Liver (tissue), 9 donors: ENCODE results near the gene CHD8. TPM values are rescaled to one million over a fixed set of nuclear protein-coding genes. Genes with fewer than 3 reads are reported as not detected.

ENCODE experiments used
- DNase-seq: peaks from one replicate; pipeline ENCODE4 v3.0.0-alpha.2; 2017; ENCODE audit warnings: low spot score
- H3K27ac ChIP-seq, 2 donors: one replicate each; pipeline ENCODE4 v1.7.0; 2013; ENCODE audit warnings: inconsistent platforms in 2 of 2, low read length in 2 of 2, control low read depth in 1 of 2, low read depth in 1 of 2, mild to moderate bottlenecking in 1 of 2
- H3K27me3 ChIP-seq, 4 donors: one replicate each; pipeline versions ENCODE4 v1.6.1 to v1.7.0; 2013; ENCODE audit warnings: low read length in 3 of 4, inconsistent platforms in 1 of 4, mild to moderate bottlenecking in 1 of 4, moderate library complexity in 1 of 4; ENCODE audit not compliant: control insufficient read depth in 4 of 4, insufficient read depth in 4 of 4
- H3K36me3 ChIP-seq, 4 donors: one replicate each; pipeline versions ENCODE4 v1.6.1 to v1.7.0; 2013; ENCODE audit warnings: low read length in 3 of 4, mild to moderate bottlenecking in 3 of 4, low read depth in 1 of 4, moderate library complexity in 1 of 4; ENCODE audit not compliant: control insufficient read depth in 4 of 4, insufficient read depth in 3 of 4
- H3K4me1 ChIP-seq, 4 donors: one replicate each; pipeline versions ENCODE4 v1.6.1 to v1.7.0; 2013; ENCODE audit warnings: low read length in 3 of 4, mild to moderate bottlenecking in 3 of 4, moderate library complexity in 1 of 4; ENCODE audit not compliant: control insufficient read depth in 4 of 4, insufficient read depth in 4 of 4
- H3K4me3 ChIP-seq, 3 donors: one replicate each; pipeline versions ENCODE4 v1.6.1 to v1.7.0; 2013; ENCODE audit warnings: low read length in 3 of 3, control low read depth in 1 of 3, low read depth in 1 of 3, mild to moderate bottlenecking in 1 of 3
- H3K9ac ChIP-seq, 2 donors: one replicate each; pipeline ENCODE4 v1.7.0; 2013; ENCODE audit warnings: low read length in 2 of 2, mild to moderate bottlenecking in 2 of 2, moderate library complexity in 2 of 2, control low read depth in 1 of 2, low read depth in 1 of 2
- H3K9me3 ChIP-seq, 4 donors: one replicate each; pipeline versions ENCODE4 v1.6.1 to v1.7.0; 2013; ENCODE audit warnings: low read length in 3 of 4; ENCODE audit not compliant: control insufficient read depth in 4 of 4
- CTCF ChIP-seq: fragments of 150-350 bp; IDR thresholded peaks from 2 replicates; pipeline ENCODE4 v1.5.1; 2017; ENCODE audit warnings: improper control_type of control experiment, low read depth, low read length; ENCODE audit not compliant: missing input control
- FOXA1 ChIP-seq: IDR thresholded peaks from 2 replicates; pipeline ENCODE4 v1.6.1; 2016; ENCODE audit warnings: antibody characterized with exemption
- FOXA2 ChIP-seq: IDR thresholded peaks from 2 replicates; pipeline ENCODE4 v1.6.1; 2016; ENCODE audit warnings: antibody characterized with exemption
- GABPA ChIP-seq, 2 donors: IDR thresholded peaks in 1 of 2; conservative IDR thresholded peaks in 1 of 2; 2 replicates each; pipeline ENCODE4 v1.6.1; 2016; ENCODE audit warnings: antibody characterized with exemption in 2 of 2, mild to moderate bottlenecking in 1 of 2, moderate library complexity in 1 of 2
- HNF4A ChIP-seq, 2 donors: conservative IDR thresholded peaks; 2 replicates each; pipeline ENCODE4 v1.6.1; 2016; ENCODE audit warnings: antibody characterized with exemption in 2 of 2, mild to moderate bottlenecking in 2 of 2
- HNF4G ChIP-seq: IDR thresholded peaks from 2 replicates; pipeline ENCODE4 v1.6.1; 2016; ENCODE audit warnings: antibody characterized with exemption
- JUND ChIP-seq, 2 donors: IDR thresholded peaks; 2 replicates each; pipeline ENCODE4 v1.6.1; 2016; ENCODE audit warnings: antibody characterized with exemption in 2 of 2
- NR2F2 ChIP-seq: IDR thresholded peaks from 2 replicates; pipeline ENCODE4 v1.6.1; 2016; ENCODE audit warnings: antibody characterized with exemption
- RAD21 ChIP-seq, 2 donors: IDR thresholded peaks; 2 replicates each; pipeline ENCODE4 v1.6.1; 2016; ENCODE audit warnings: antibody characterized with exemption in 2 of 2, mild to moderate bottlenecking in 2 of 2
- RXRA ChIP-seq, 2 donors: IDR thresholded peaks; 2 replicates each; pipeline ENCODE4 v1.6.1; 2017 to 2018; ENCODE audit warnings: antibody characterized with exemption in 2 of 2, mild to moderate bottlenecking in 1 of 2
- SP1 ChIP-seq: IDR thresholded peaks from 2 replicates; pipeline ENCODE4 v1.6.1; 2018; ENCODE audit warnings: antibody characterized with exemption, mild to moderate bottlenecking
- TAF1 ChIP-seq: conservative IDR thresholded peaks from 2 replicates; pipeline ENCODE4 v1.6.1; 2016; ENCODE audit warnings: antibody characterized with exemption, mild to moderate bottlenecking
- YY1 ChIP-seq: IDR thresholded peaks from 2 replicates; pipeline ENCODE4 v1.6.1; 2016; ENCODE audit warnings: antibody characterized with exemption, mild to moderate bottlenecking
- ZBTB33 ChIP-seq: IDR thresholded peaks from 2 replicates; pipeline ENCODE4 v1.6.1; 2016; ENCODE audit warnings: antibody characterized with exemption
- WGBS: extraction: QIAGEN DNeasy Blood & Tissue Kit; methylation state at CpG from one replicate; pipeline ENCODE4 v1.1.7; 2013; 5-methylcytosine and 5-hydroxymethylcytosine counted together
- polyA plus RNA-seq, 2 donors: library from polyadenylated mRNA; stranded (reverse) in 1 of 2; unstranded in 1 of 2; fragments of 200-250 nt in 1 of 2; fragments of >200 nt in 1 of 2; fragmentation: Nextera tagmentation in 1 of 2; extraction: Ambion mirVana in 1 of 2; gene quantifications; one replicate each; pipeline versions ENCODE4 v1.2.1 to v1.2.3, GENCODE V29; 2013 to 2015
- total RNA-seq, 2 donors: library from RNA; depleted of rRNA; stranded (reverse); fragments of >200 nt; gene quantifications; one replicate each; pipeline ENCODE4 v1.2.3, GENCODE V29; 2014
- TF ChIP-seq, protein P1 (sequence below): IDR thresholded peaks from 2 replicates; pipeline ENCODE4 v1.6.1; 2016; ENCODE audit warnings: antibody characterized with exemption, mild to moderate bottlenecking
- TF ChIP-seq, protein P2 (sequence below): IDR thresholded peaks from 2 replicates; pipeline ENCODE4 v1.6.1; 2016; ENCODE audit warnings: antibody characterized with exemption
- TF ChIP-seq, protein P3 (sequence below): IDR thresholded peaks from 2 replicates; pipeline ENCODE4 v1.6.1; 2016; ENCODE audit warnings: antibody characterized with exemption
- donor health status: healthy.
- donor health status: healthy.
- donor health status: healthy.
- donor health status: healthy.
- donor health status: healthy.

CHD8 gene
- total and polyA plus RNA-seq, 4 donors: 9.6 to 29.5 (median 19.2) TPM

DNA sequence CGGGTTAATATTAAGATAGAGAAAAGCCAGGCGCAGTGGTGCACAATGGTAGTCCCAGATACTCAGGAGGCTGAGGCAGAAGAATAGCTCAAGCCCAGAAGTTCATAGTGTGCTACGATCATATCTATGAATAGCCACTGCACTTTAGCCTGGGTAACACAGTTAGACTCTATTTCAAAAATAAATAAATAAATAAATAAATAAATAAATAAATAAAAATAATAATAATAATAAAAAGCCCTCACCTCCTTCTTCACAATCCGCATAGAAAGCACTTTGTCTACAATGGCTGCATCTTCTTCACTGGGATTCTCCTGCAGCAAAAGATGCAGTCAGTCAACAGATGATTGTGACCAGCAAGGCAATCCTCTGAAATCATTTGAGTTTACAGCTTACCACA lies 40.6 kb downstream of the CHD8 start:
- H3K27me3 ChIP-seq: no peaks in the 10 kb centered on the region
- H3K9me3 ChIP-seq: no peaks in the 10 kb centered on the region
- H3K27ac ChIP-seq: no peak overlapping the region
- H3K4me1 ChIP-seq: peaks cover 0 to 1% (median 0%) of the 10 kb centered on the region in 4 donors
- no peak for DNase-seq
- 97% methylated on average over 4 of the region's 4 CpGs for WGBS
- no peak overlapping the region for H3K9ac ChIP-seq
- H3K36me3 ChIP-seq: peaks cover 7 to 67% (median 51%) of the 10 kb centered on the region in 4 donors
- TF ChIP-seq, protein P1, sequence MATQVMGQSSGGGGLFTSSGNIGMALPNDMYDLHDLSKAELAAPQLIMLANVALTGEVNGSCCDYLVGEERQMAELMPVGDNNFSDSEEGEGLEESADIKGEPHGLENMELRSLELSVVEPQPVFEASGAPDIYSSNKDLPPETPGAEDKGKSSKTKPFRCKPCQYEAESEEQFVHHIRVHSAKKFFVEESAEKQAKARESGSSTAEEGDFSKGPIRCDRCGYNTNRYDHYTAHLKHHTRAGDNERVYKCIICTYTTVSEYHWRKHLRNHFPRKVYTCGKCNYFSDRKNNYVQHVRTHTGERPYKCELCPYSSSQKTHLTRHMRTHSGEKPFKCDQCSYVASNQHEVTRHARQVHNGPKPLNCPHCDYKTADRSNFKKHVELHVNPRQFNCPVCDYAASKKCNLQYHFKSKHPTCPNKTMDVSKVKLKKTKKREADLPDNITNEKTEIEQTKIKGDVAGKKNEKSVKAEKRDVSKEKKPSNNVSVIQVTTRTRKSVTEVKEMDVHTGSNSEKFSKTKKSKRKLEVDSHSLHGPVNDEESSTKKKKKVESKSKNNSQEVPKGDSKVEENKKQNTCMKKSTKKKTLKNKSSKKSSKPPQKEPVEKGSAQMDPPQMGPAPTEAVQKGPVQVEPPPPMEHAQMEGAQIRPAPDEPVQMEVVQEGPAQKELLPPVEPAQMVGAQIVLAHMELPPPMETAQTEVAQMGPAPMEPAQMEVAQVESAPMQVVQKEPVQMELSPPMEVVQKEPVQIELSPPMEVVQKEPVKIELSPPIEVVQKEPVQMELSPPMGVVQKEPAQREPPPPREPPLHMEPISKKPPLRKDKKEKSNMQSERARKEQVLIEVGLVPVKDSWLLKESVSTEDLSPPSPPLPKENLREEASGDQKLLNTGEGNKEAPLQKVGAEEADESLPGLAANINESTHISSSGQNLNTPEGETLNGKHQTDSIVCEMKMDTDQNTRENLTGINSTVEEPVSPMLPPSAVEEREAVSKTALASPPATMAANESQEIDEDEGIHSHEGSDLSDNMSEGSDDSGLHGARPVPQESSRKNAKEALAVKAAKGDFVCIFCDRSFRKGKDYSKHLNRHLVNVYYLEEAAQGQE: no peak
- TF ChIP-seq, protein P2, sequence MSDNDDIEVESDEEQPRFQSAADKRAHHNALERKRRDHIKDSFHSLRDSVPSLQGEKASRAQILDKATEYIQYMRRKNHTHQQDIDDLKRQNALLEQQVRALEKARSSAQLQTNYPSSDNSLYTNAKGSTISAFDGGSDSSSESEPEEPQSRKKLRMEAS: no peak
- TF ChIP-seq TAF1 (no peak), CTCF (no peak), RXRA (IDR thresholded peaks at IDR 0.05) (no peak), ZBTB33 (no peak), GABPA (IDR thresholded peaks at IDR 0.05 in 1 of 2, conservative IDR thresholded peaks at IDR 0.05 in 1 of 2) (no peak), SP1 (no peak), YY1 (no peak), NR2F2 (no peak), HNF4A (conservative IDR thresholded peaks at IDR 0.05) (no peak), HNF4G (no peak), FOXA1 (no peak)
- TF ChIP-seq, protein P3, sequence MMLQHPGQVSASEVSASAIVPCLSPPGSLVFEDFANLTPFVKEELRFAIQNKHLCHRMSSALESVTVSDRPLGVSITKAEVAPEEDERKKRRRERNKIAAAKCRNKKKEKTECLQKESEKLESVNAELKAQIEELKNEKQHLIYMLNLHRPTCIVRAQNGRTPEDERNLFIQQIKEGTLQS: no peak
- H3K4me3 ChIP-seq: no peak overlapping the region

GRCh38 chr14:21414137-21414631 lies 41.7 kb downstream of the CHD8 start:
- H3K4me3 ChIP-seq: no peak overlapping the region
- H3K27me3 ChIP-seq: no peaks in the 10 kb centered on the region
- WGBS: 92% methylated on average over 1 of the region's 1 CpG
- H3K9me3 ChIP-seq: no peaks in the 10 kb centered on the region
- H3K4me1 ChIP-seq: peaks cover 0 to 1% (median 0%) of the 10 kb centered on the region in 4 donors
- no peak overlapping the region for H3K9ac ChIP-seq
- no peak overlapping the region for H3K27ac ChIP-seq
- no peak for TF ChIP-seq JUND (IDR thresholded peaks at IDR 0.05)
- TF ChIP-seq RAD21 (IDR thresholded peaks at IDR 0.05): no peak
- TF ChIP-seq FOXA2: no peak
- TF ChIP-seq NR2F2: no peak
- no peak for TF ChIP-seq HNF4G
- TF ChIP-seq CTCF: no peak
- DNase-seq: no peak
- H3K36me3 ChIP-seq: peaks cover 7 to 68% (median 58%) of the 10 kb centered on the region in 4 donors
